Neuronal stem cell (in vitro differentiated cells): ENCODE results near the gene DHRS7B.
A peak's percentile ranks its signal among the peaks of the same experiment; 100 is the strongest.
"Not testable (repeated sequence)": the region's sequence is repeated elsewhere in the genome, so short reads cannot be mapped to it uniquely, and the experiment has no call there.

Experiments used
- DNase-seq: peaks from one replicate; pipeline ENCODE4 v3.0.0-alpha.2; 2013; ENCODE audit warnings: low spot score
- H2AFZ ChIP-seq: one replicate; pipeline ENCODE4 v1.6.1; 2013; ENCODE audit warnings: mild to moderate bottlenecking, low read length, inconsistent platforms
- H2AK5ac ChIP-seq: 2 replicates; pipeline ENCODE4 v1.6.1; 2013; ENCODE audit warnings: low read depth, mild to moderate bottlenecking, inconsistent platforms, low read length, moderate library complexity, mixed read lengths
- H2BK120ac ChIP-seq: 2 replicates; pipeline ENCODE4 v1.6.1; 2013; ENCODE audit warnings: low read depth, mild to moderate bottlenecking, inconsistent platforms, low read length, moderate library complexity, mixed read lengths
- H2BK12ac ChIP-seq: one replicate; pipeline ENCODE4 v1.6.1; 2013; ENCODE audit warnings: low read length, inconsistent platforms
- H2BK15ac ChIP-seq: 2 replicates; pipeline ENCODE4 v1.6.1; 2013; ENCODE audit warnings: mild to moderate bottlenecking, low read length, inconsistent platforms, mixed read lengths
- H2BK5ac ChIP-seq: one replicate; pipeline ENCODE4 v1.6.1; 2013; ENCODE audit warnings: inconsistent platforms, mild to moderate bottlenecking, low read length, moderate library complexity
- H3K14ac ChIP-seq: one replicate; pipeline ENCODE4 v1.6.1; 2013; ENCODE audit warnings: low read length, inconsistent platforms
- H3K18ac ChIP-seq: 2 replicates; pipeline ENCODE4 v1.6.1; 2013; ENCODE audit warnings: low read length, inconsistent platforms
- H3K23ac ChIP-seq: 2 replicates; pipeline ENCODE4 v1.6.1; 2013; ENCODE audit warnings: low read depth, mild to moderate bottlenecking, mixed read lengths, low read length, inconsistent platforms; ENCODE audit not compliant: poor library complexity
- H3K27ac ChIP-seq: replicated peaks from 3 replicates; pipeline ENCODE4 v1.5.1; 2013; ENCODE audit warnings: low read length, inconsistent platforms
- H3K27me3 ChIP-seq, 3 experiments: 2 replicates each; pipeline ENCODE4 v1.6.1; 2013; ENCODE audit warnings: low read length in 3 of 3, mild to moderate bottlenecking in 2 of 3, inconsistent platforms in 1 of 3, low read depth in 1 of 3, mixed read lengths in 1 of 3, moderate library complexity in 1 of 3; ENCODE audit not compliant: control insufficient read depth in 3 of 3, insufficient read depth in 3 of 3
- H3K36me3 ChIP-seq, 2 donors: replicated peaks in 1 of 2; 2 replicates each; pipeline ENCODE4 v1.6.1; 2013; ENCODE audit warnings: low read length in 2 of 2; ENCODE audit not compliant: control insufficient read depth in 2 of 2, insufficient read depth in 2 of 2
- H3K4ac ChIP-seq: 2 replicates; pipeline ENCODE4 v1.6.1; 2013; ENCODE audit warnings: inconsistent platforms, mild to moderate bottlenecking, low read length, moderate library complexity
- H3K4me1 ChIP-seq, 2 donors: 1 replicate in 1 of 2; 2 replicates in 1 of 2; pipeline ENCODE4 v1.6.1; 2013; ENCODE audit warnings: low read length in 2 of 2, low read depth in 1 of 2; ENCODE audit not compliant: control insufficient read depth in 2 of 2, insufficient read depth in 1 of 2
- H3K4me2 ChIP-seq: one replicate; pipeline ENCODE4 v1.6.1; 2013; ENCODE audit warnings: mild to moderate bottlenecking, low read length, inconsistent platforms; ENCODE audit not compliant: insufficient read depth, poor library complexity, severe bottlenecking
- H3K4me3 ChIP-seq, 2 donors: 2 replicates each; pipeline ENCODE4 v1.5.1; 2013; ENCODE audit warnings: low read length in 2 of 2, mild to moderate bottlenecking in 2 of 2, inconsistent platforms in 1 of 2, moderate library complexity in 1 of 2
- H3K79me1 ChIP-seq: one replicate; pipeline ENCODE4 v1.6.1; 2013; ENCODE audit warnings: low read depth, mild to moderate bottlenecking, inconsistent platforms, low read length, moderate library complexity
- H3K9ac ChIP-seq: one replicate; pipeline ENCODE4 v1.6.1; 2013; ENCODE audit warnings: mild to moderate bottlenecking, low read depth, low read length, inconsistent platforms; ENCODE audit not compliant: poor library complexity
- H3K9me3 ChIP-seq, 2 donors: replicated peaks in 1 of 2; 2 replicates each; pipeline versions ENCODE3 to v1.6.1; 2013; ENCODE audit warnings: low read length in 2 of 2, mild to moderate bottlenecking in 2 of 2, inconsistent platforms in 1 of 2, low read depth in 1 of 2, mixed read lengths in 1 of 2, moderate library complexity in 1 of 2; ENCODE audit not compliant: control insufficient read depth in 2 of 2, insufficient read depth in 1 of 2
- H4K8ac ChIP-seq: one replicate; pipeline ENCODE4 v1.6.1; 2013; ENCODE audit warnings: low read depth, mild to moderate bottlenecking, inconsistent platforms, low read length, moderate library complexity
- H4K91ac ChIP-seq: one replicate; pipeline ENCODE4 v1.6.1; 2013; ENCODE audit warnings: low read length, low read depth, mild to moderate bottlenecking, inconsistent platforms; ENCODE audit not compliant: poor library complexity
- WGBS, 2 donors: extraction: QIAGEN DNeasy Blood & Tissue Kit; methylation state at CpG; one replicate each; pipeline ENCODE4 v1.1.7; 2013; ENCODE audit warnings: missing lambda C conversion rate in 2 of 2, mixed read lengths in 1 of 2; ENCODE audit not compliant: insufficient read length in 2 of 2, insufficient replicate concordance in 1 of 2; ENCODE audit errors: extremely low coverage in 2 of 2; 5-methylcytosine and 5-hydroxymethylcytosine counted together

DHRS7B gene

DNA sequence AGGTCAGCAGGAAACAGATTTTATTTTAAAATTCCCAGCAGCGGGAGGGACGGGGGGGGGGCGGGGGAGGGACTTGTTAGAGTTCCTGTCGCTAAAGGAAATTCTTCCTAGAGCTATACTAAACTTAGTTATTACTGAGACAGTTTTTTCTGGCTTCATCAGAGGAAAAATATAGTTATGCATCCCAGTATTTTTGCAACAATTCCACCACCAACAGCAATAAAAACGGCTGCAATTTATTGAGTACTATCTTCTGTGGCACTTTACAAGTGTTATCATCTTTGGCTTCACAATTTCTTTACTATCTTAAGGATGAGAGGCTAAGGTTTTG, 6.9 kb upstream of the DHRS7B start:
- H2BK12ac ChIP-seq = no peak overlapping the region
- H4K91ac ChIP-seq = no peak overlapping the region
- no peak overlapping the region for H3K27ac ChIP-seq
- H2BK15ac ChIP-seq = no peak overlapping the region
- no peak overlapping the region for H3K4me3 ChIP-seq
- H2BK5ac ChIP-seq = no peak overlapping the region
- H2BK120ac ChIP-seq = no peak overlapping the region
- no peaks in the 10 kb centered on the region for H3K36me3 ChIP-seq
- no peak overlapping the region for H3K4me2 ChIP-seq
- no peak overlapping the region for H3K4ac ChIP-seq
- no peaks in the 10 kb centered on the region for H3K4me1 ChIP-seq
- DNase-seq = no peak
- no peak overlapping the region for H2AK5ac ChIP-seq
- no peak overlapping the region for H3K9ac ChIP-seq
- H3K14ac ChIP-seq = no peak overlapping the region
- WGBS, 2 donors = no CpG with 5 or more reads among the region's 5 CpGs
- no peak overlapping the region for H2AFZ ChIP-seq
- no peaks in the 10 kb centered on the region for H3K9me3 ChIP-seq
- peaks cover 0 to 23% (median 0%) of the 10 kb centered on the region in 3 experiments for H3K27me3 ChIP-seq
- H3K23ac ChIP-seq = no peak overlapping the region
- H4K8ac ChIP-seq = no peak overlapping the region
- no peaks in the 10 kb centered on the region for H3K79me1 ChIP-seq
- H3K18ac ChIP-seq = no peak overlapping the region

DNA sequence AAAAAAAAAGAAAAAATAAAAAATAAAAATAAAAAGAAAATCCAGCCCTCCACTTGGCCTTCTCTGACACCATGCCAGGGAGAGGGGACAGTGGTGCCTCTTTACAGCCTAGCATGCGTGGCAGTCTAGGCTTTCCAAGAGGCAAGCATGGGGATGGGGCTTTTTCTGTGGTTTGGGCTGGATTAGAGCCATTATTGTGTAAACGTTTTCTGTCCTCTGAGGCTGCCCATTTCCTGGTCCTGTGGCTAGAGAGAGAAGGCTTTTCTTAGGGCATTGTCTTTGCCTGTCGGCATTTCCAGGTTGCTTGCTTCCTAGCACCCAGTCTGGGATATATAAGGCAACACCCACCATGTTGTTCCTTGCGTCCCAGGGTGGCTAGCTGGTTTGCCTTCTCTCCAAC, 2.7 kb upstream of the DHRS7B start:
- H3K4me1 ChIP-seq = peaks cover 3 to 4% of the 10 kb centered on the region in 2 donors
- no peak overlapping the region for H3K27ac ChIP-seq
- no peak overlapping the region for H4K8ac ChIP-seq
- no peak overlapping the region for H2AFZ ChIP-seq
- H3K36me3 ChIP-seq = no peaks in the 10 kb centered on the region
- H3K4me3 ChIP-seq = no peak overlapping the region
- H2BK15ac ChIP-seq = no peak overlapping the region
- H2BK12ac ChIP-seq = no peak overlapping the region
- H3K23ac ChIP-seq = no peak overlapping the region
- WGBS, 2 donors = no CpG with 5 or more reads among the region's 4 CpGs
- H3K9me3 ChIP-seq = no peaks in the 10 kb centered on the region
- no peak overlapping the region for H3K4ac ChIP-seq
- no peak overlapping the region for H3K18ac ChIP-seq
- H3K4me2 ChIP-seq = no peak overlapping the region
- no peak for DNase-seq
- H4K91ac ChIP-seq = no peak overlapping the region
- H2BK120ac ChIP-seq = no peak overlapping the region
- no peak overlapping the region for H2BK5ac ChIP-seq
- H3K79me1 ChIP-seq = peaks cover 4% of the 10 kb centered on the region
- H3K27me3 ChIP-seq = no peaks in the 10 kb centered on the region
- H3K14ac ChIP-seq = no peak overlapping the region
- no peak overlapping the region for H2AK5ac ChIP-seq
- no peak overlapping the region for H3K9ac ChIP-seq

DNA sequence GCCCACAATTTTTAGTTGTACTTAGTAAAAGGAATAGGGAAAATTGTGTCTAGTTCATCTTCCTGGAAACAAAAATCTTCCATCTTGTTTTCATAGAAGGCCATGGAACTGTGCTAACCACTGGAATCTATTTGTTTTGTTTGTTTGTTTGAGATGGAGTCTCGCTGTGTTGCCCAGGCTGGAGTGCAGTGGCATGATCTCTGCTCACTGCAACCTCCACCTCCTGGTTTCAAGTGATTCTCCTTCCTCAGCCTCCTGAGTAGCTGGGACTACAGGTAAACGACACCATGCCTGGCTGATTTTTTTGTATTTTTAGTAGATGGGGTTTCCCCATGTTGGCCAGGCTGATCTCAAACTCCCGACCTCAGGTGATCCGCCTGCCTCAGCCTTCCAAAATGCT, 2.2 kb upstream of the DHRS7B start:
- not testable (repeated sequence) for H3K4me2 ChIP-seq, H3K79me1 ChIP-seq, H3K27ac ChIP-seq, H2AK5ac ChIP-seq, H2AFZ ChIP-seq, H2BK5ac ChIP-seq, H4K91ac ChIP-seq, H3K4me1 ChIP-seq, H3K4ac ChIP-seq, H3K9me3 ChIP-seq, H3K23ac ChIP-seq, H2BK120ac ChIP-seq, DNase-seq, H3K36me3 ChIP-seq, H3K9ac ChIP-seq, H3K14ac ChIP-seq, H3K4me3 ChIP-seq, H2BK12ac ChIP-seq, H4K8ac ChIP-seq, H3K27me3 ChIP-seq, H2BK15ac ChIP-seq, H3K18ac ChIP-seq
- WGBS, 2 donors = no CpG with 5 or more reads among the region's 4 CpGs

DNA sequence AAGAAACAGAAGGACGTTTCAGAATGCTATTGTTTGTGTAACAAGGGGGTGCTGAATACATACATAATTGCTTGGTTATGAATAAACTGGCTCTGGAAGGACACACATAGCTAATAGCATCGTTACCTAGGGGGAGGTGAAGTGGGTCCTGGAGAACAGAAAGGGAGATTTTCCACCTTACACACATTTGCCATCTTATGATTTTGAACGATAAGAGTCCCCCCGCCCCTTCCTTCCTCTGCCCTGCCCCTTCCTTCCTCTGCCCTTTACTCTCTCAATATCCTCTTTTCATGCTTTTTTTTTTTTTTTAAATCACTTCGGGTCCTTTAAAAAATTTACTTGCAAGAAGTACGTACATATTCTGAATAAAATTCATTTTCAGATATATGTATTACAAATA, 902 bp upstream of the DHRS7B start:
- no peak overlapping the region for H4K91ac ChIP-seq
- no peak overlapping the region for H3K18ac ChIP-seq
- peak overlapping the region in 1 of 2 donors; percentile 90 for H3K4me3 ChIP-seq
- no peak overlapping the region for H3K4ac ChIP-seq
- H3K23ac ChIP-seq = no peak overlapping the region
- H3K9me3 ChIP-seq = no peaks in the 10 kb centered on the region
- H3K14ac ChIP-seq = no peak overlapping the region
- H3K9ac ChIP-seq = no peak overlapping the region
- no peak for DNase-seq
- no peaks in the 10 kb centered on the region for H3K36me3 ChIP-seq
- H4K8ac ChIP-seq = no peak overlapping the region
- no peak overlapping the region for H3K27ac ChIP-seq
- no peak overlapping the region for H2BK5ac ChIP-seq
- peak overlapping the region; percentile 97 for H2AFZ ChIP-seq
- H3K27me3 ChIP-seq = no peaks in the 10 kb centered on the region
- WGBS, 2 donors = no CpG with 5 or more reads among the region's 6 CpGs
- no peak overlapping the region for H2AK5ac ChIP-seq
- no peak overlapping the region for H2BK12ac ChIP-seq
- H2BK120ac ChIP-seq = no peak overlapping the region
- H2BK15ac ChIP-seq = no peak overlapping the region
- H3K79me1 ChIP-seq = peaks cover 4% of the 10 kb centered on the region
- H3K4me1 ChIP-seq = peaks cover 3 to 4% of the 10 kb centered on the region in 2 donors
- no peak overlapping the region for H3K4me2 ChIP-seq
